A549 (cell line): ENCODE results near the gene TIMM9. TPM values are rescaled to one million over a fixed set of nuclear protein-coding genes. Genes with fewer than 3 reads are reported as not detected.

Experiments
- ATAC-seq, 2 experiments: fragments of 200-7000 bp in 1 of 2; fragments of >200 bp in 1 of 2; cut with Nextera tagmentation in 1 of 2; cut with Tn5 transposase in 1 of 2; 3 replicates each; pipeline versions ENCODE4 v1.8.0 to v1.9.1; 2018 to 2020; ENCODE audit warnings: mild to moderate bottlenecking in 1 of 2, moderate library complexity in 1 of 2
- CTCF ChIA-PET: fragments of 300-600 bp; sonication (Branson Sonifier 250); formaldehyde crosslinking; extraction: SDS; loops from one replicate; lab custom pipeline; 2021; ENCODE audit warnings: antibody characterized with exemption, inconsistent platforms; lab: Yijun Ruan, JAX
- POLR2A ChIA-PET: fragments of 350-600 bp; formaldehyde crosslinking; extraction: SDS; loops from one replicate; lab custom pipeline; 2021; ENCODE audit warnings: antibody characterized with exemption, inconsistent platforms; lab: Yijun Ruan, JAX
- DNase-seq, 2 experiments: peaks; one replicate each; pipeline versions ENCODE4 v3.0.0 to v3.0.0-alpha.2; 2011 to 2016; ENCODE audit warnings: low read depth in 1 of 2, low spot score in 1 of 2
- FAIRE-seq: peaks from 2 replicates; lab custom pipeline; 2011; peaks lifted over from hg19 to GRCh38; lab: Jason Lieb, UNC
- H3K27ac ChIP-seq, 2 experiments: fragments of >200 bp; sonication (Bioruptor Twin); formaldehyde crosslinking; 3 replicates each; pipeline ENCODE4 v1.5.1; 2016 to 2017
- H3K4me1 ChIP-seq: fragments of >200 bp; sonication (Bioruptor Twin); formaldehyde crosslinking; 3 replicates; pipeline ENCODE4 v1.6.1; 2016
- H3K4me2 ChIP-seq: fragments of >200 bp; sonication (Bioruptor Twin); formaldehyde crosslinking; 3 replicates; pipeline ENCODE4 v1.6.1; 2016
- H3K4me3 ChIP-seq: fragments of >200 bp; sonication (Bioruptor Twin); formaldehyde crosslinking; 3 replicates; pipeline ENCODE4 v1.5.1; 2016
- H3K9me3 ChIP-seq: fragments of >200 bp; sonication (Bioruptor Twin); formaldehyde crosslinking; 3 replicates; pipeline ENCODE4 v1.6.1; 2016
- CBX8 ChIP-seq: fragments of 200-600 bp; sonication (generic); IDR thresholded peaks from 2 replicates; pipeline ENCODE4 v1.6.1; 2016
- EHMT2 ChIP-seq: fragments of 200-600 bp; sonication (generic); IDR thresholded peaks from 2 replicates; pipeline ENCODE4 v1.6.1; 2016; ENCODE audit warnings: antibody characterized with exemption, low read depth, mild to moderate bottlenecking, moderate library complexity
- ELK1 ChIP-seq: fragments of 150-350 bp; IDR thresholded peaks from 2 replicates; pipeline ENCODE4 v1.6.1; 2014; ENCODE audit warnings: low read depth, mild to moderate bottlenecking, low read length
- ESRRA ChIP-seq: fragments of 150-350 bp; IDR thresholded peaks from 2 replicates; pipeline ENCODE4 v1.6.1; 2014; ENCODE audit warnings: mild to moderate bottlenecking, low read length, borderline replicate concordance
- FOSL2 ChIP-seq, 2 experiments: fragments of 450-650 bp in 1 of 2; fragments of >200 bp in 1 of 2; sonication (Bioruptor Twin) in 1 of 2; formaldehyde crosslinking; IDR thresholded peaks; 2 replicates each; pipeline versions ENCODE4 v1.5.0 to v1.6.1; 2016 to 2020; ENCODE audit warnings: mild to moderate bottlenecking in 1 of 2, moderate library complexity in 1 of 2
- HES2 ChIP-seq: fragments of >200 bp; sonication (Bioruptor Twin); formaldehyde crosslinking; IDR thresholded peaks from 2 replicates; pipeline ENCODE4 v1.6.1; 2016
- HEYL ChIP-seq: fragments of 250-450 bp; sonication (Bioruptor Pico); IDR thresholded peaks from 2 replicates; pipeline ENCODE4 v1.8.0; 2021; ENCODE audit warnings: mild to moderate bottlenecking, moderate library complexity
- JUN ChIP-seq, 2 experiments: fragments of >200 bp; sonication (Bioruptor Twin); formaldehyde crosslinking; IDR thresholded peaks; 2 replicates in 1 of 2; 3 replicates in 1 of 2; pipeline ENCODE4 v1.6.1; 2016 to 2017
- MAZ ChIP-seq: fragments of 150-350 bp; IDR thresholded peaks from 2 replicates; pipeline ENCODE4 v1.6.1; 2014; ENCODE audit warnings: antibody characterized with exemption, low read depth, low read length, borderline replicate concordance
- NFE2L2 ChIP-seq: fragments of 150-350 bp; conservative IDR thresholded peaks from 2 replicates; pipeline ENCODE4 v1.6.1; 2014; ENCODE audit warnings: low read length
- NPAS2 ChIP-seq: fragments of 250-450 bp; sonication (Bioruptor Pico); IDR thresholded peaks from 2 replicates; pipeline ENCODE4 v1.8.0; 2022; ENCODE audit warnings: mild to moderate bottlenecking, moderate library complexity, borderline replicate concordance
- NR3C1 ChIP-seq: fragments of >200 bp; sonication (Bioruptor Twin); formaldehyde crosslinking; IDR thresholded peaks from 3 replicates; pipeline ENCODE4 v1.6.1; 2017
- PHF8 ChIP-seq: fragments of 200-600 bp; sonication (generic); IDR thresholded peaks from 2 replicates; pipeline ENCODE4 v1.6.1; 2016; ENCODE audit warnings: low read depth, mild to moderate bottlenecking, antibody characterized with exemption, moderate library complexity, borderline replicate concordance
- POLR2A ChIP-seq: IDR thresholded peaks from 2 replicates; pipeline ENCODE4 v1.6.1; 2012; ENCODE audit warnings: mild to moderate bottlenecking, low read length
- RAD21 ChIP-seq, 2 experiments: fragments of >200 bp in 1 of 2; sonication (Bioruptor Twin) in 1 of 2; formaldehyde crosslinking in 1 of 2; IDR thresholded peaks in 1 of 2; conservative IDR thresholded peaks in 1 of 2; 2 replicates in 1 of 2; 3 replicates in 1 of 2; pipeline ENCODE4 v1.6.1; 2012 to 2018; ENCODE audit warnings: inconsistent platforms in 1 of 2
- RCOR1 ChIP-seq: fragments of 150-350 bp; IDR thresholded peaks from 2 replicates; pipeline ENCODE4 v1.6.1; 2014; ENCODE audit warnings: antibody characterized with exemption, low read length, low read depth
- SMC3 ChIP-seq: fragments of >200 bp; sonication (Bioruptor Twin); formaldehyde crosslinking; IDR thresholded peaks from 3 replicates; pipeline ENCODE4 v1.6.1; 2018; ENCODE audit warnings: inconsistent platforms
- TP53 ChIP-seq: fragments of 250-450 bp; sonication (Bioruptor Pico); IDR thresholded peaks from 2 replicates; pipeline ENCODE4 v1.5.0; 2021; ENCODE audit warnings: mild to moderate bottlenecking, moderate library complexity
- USF2 ChIP-seq: fragments of 450-650 bp; IDR thresholded peaks from 2 replicates; pipeline ENCODE4 v1.6.1; 2014; ENCODE audit warnings: antibody characterized with exemption
- ZC3H11A ChIP-seq: fragments of 450-650 bp; IDR thresholded peaks from 2 replicates; pipeline ENCODE4 v1.6.1; 2014; ENCODE audit warnings: antibody characterized with exemption, mild to moderate bottlenecking
- ZFP36 ChIP-seq: fragments of 450-650 bp; IDR thresholded peaks from 2 replicates; pipeline ENCODE4 v1.6.1; 2014; ENCODE audit warnings: borderline replicate concordance; ENCODE audit not compliant: partially characterized antibody
- ZNF302 ChIP-seq: fragments of 250-450 bp; sonication (Bioruptor Pico); IDR thresholded peaks from 2 replicates; pipeline ENCODE4 v1.9.0; 2021; ENCODE audit warnings: inconsistent platforms, mild to moderate bottlenecking, moderate library complexity
- WGBS: methylation state at CpG from one replicate; pipeline ENCODE4 v1.1.6; 2017; ENCODE audit errors: missing lambda C conversion rate; 5-methylcytosine and 5-hydroxymethylcytosine counted together
- polyA plus RNA-seq, 4 experiments: library from polyadenylated mRNA; depleted of rRNA in 3 of 4; stranded (reverse); fragments of >200 nt; fragmentation: RNase III in 1 of 4; extraction: RNeasy Plus Mini Kit Qiagen cat#74134 plus additional on column Dnase treatment in 1 of 4; gene quantifications; 2 replicates in 3 of 4; 3 replicates in 1 of 4; pipeline ENCODE4 v1.2.3, GENCODE V29; 2011 to 2017

TIMM9 gene
- polyA plus RNA-seq, 2 of the 4 experiments (the other 2 are of a cell fraction): 70.1 to 101 TPM

GRCh38 chr14:58465421-58465820 lies 38.1 kb upstream of the TIMM9 start:
- TF ChIP-seq TP53 (CRISPR knock-in tag): no peak
- TF ChIP-seq FOSL2 (IDR thresholded peaks at IDR 0.05): 0 out of 2 replicates have a peak, but pooled peaks have one; percentile 5
- TF ChIP-seq FOSL2 (CRISPR knock-in tag; IDR thresholded peaks at IDR 0.05): peak; percentile 64
- peak; percentile 73 for TF ChIP-seq USF2
- TF ChIP-seq EHMT2: no peak
- TF ChIP-seq HES2: no peak
- ChIA-PET POLR2A (no interaction called here), CTCF (interaction anchor here (0.7 kb wide), 1 partner anchor 10 kb away, joined by 3 read pairs; no protein-coding TSS in a partner anchor)
- DNase-seq: peak; percentile 13 to 43
- H3K4me3 ChIP-seq: no peak overlapping the region
- H3K4me1 ChIP-seq: peaks cover 20% of the 10 kb centered on the region
- ATAC-seq: peak; percentile 66 to 74; a peak in 3 of 6 replicates
- FAIRE-seq: no peak
- 20% methylated on average over 2 of the region's 2 CpGs for WGBS
- H3K4me2 ChIP-seq: peak overlapping the region; percentile 53
- H3K27ac ChIP-seq: peak overlapping the region; percentile 48 to 57; a peak in 4 of 6 replicates
- no peaks in the 10 kb centered on the region for H3K9me3 ChIP-seq

DNA sequence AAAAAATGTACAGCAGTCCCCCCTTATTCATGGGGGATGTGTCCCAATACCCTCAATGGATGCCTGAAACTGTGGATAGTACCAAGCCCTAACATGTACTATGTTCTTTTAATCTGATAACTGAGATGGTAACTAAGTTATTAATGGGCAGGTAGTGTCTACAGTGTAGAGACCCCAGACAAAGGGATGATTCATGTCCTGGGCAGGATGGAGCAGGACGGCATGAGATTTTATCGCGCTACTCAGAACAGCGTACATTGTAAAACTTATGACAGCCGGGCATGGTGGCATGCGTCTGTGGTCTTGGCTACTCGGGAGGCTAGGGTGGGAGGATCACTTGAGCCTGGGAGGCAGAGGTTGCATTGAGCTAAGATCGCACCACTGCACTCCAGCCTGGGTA lies 37.3 kb upstream of the TIMM9 start:
- no peak for DNase-seq
- no peak overlapping the region for H3K4me2 ChIP-seq
- no peak overlapping the region for H3K4me3 ChIP-seq
- WGBS: 93% methylated on average over 8 of the region's 8 CpGs
- no peak for FAIRE-seq
- ChIA-PET CTCF (interaction anchor here (0.7 kb wide), 1 partner anchor 9 kb away, joined by 3 read pairs; no protein-coding TSS in a partner anchor), POLR2A (no interaction called here)
- H3K27ac ChIP-seq: no peak overlapping the region
- TF ChIP-seq MAZ: no peak
- ATAC-seq: no peak
- H3K9me3 ChIP-seq: no peaks in the 10 kb centered on the region
- peaks cover 20% of the 10 kb centered on the region for H3K4me1 ChIP-seq

GRCh38 chr14:58463147-58463546 lies 35.8 kb upstream of the TIMM9 start:
- H3K9me3 ChIP-seq: no peaks in the 10 kb centered on the region
- ChIA-PET CTCF (interaction anchor here (1.1 to 1.2 kb wide), 2 partner anchors 11 to 38 kb away, joined by 3 read pairs; no protein-coding TSS in a partner anchor), POLR2A (interaction anchor here (1.1 kb wide), 1 partner anchor 36 kb away, joined by 3 read pairs; the partner anchor contains the start of genes KIAA0586 and TIMM9)
- H3K27ac ChIP-seq: no peak overlapping the region
- H3K4me1 ChIP-seq: peaks cover 20% of the 10 kb centered on the region
- FAIRE-seq (no peak), DNase-seq (no peak), ATAC-seq (no peak)
- TF ChIP-seq JUN (IDR thresholded peaks at IDR 0.05): no peak
- no peak for TF ChIP-seq FOSL2 (IDR thresholded peaks at IDR 0.05)
- no peak for TF ChIP-seq FOSL2 (CRISPR knock-in tag; IDR thresholded peaks at IDR 0.05)
- no peak for TF ChIP-seq ZC3H11A
- no peak for TF ChIP-seq NPAS2 (CRISPR knock-in tag)
- TF ChIP-seq HEYL (CRISPR knock-in tag): no peak
- TF ChIP-seq POLR2A: no peak
- TF ChIP-seq RCOR1: no peak
- no peak for TF ChIP-seq ELK1
- H3K4me2 ChIP-seq: no peak overlapping the region
- no peak overlapping the region for H3K4me3 ChIP-seq
- 100% methylated on average over 2 of the region's 2 CpGs for WGBS

DNA sequence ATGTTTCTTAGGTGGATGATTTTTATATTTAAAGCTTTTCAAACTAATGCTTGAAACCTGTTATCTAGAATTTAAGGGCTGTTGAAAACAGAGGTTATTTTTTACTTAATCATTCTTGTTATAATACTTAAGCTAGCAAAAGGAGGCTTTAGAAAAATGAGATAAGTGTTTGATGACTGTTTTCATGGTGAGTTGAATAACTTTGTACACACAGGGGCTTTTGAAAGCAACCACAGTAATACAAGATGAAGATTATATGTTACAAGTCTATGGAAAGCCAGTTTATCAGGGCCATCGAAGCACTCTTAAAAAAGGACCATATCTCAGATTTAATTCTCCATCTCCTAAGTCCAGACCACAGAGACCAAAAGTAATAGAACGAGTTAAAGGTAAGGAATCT lies 33.4 kb upstream of the TIMM9 start:
- POLR2A ChIA-PET: no interaction called here
- FAIRE-seq: no peak
- H3K27ac ChIP-seq: no peak overlapping the region
- ATAC-seq: no peak
- TF ChIP-seq EHMT2 (no peak), CBX8 (no peak), ZNF302 (CRISPR knock-in tag) (no peak), NR3C1 (no peak), ESRRA (no peak), PHF8 (no peak), RAD21 (conservative IDR thresholded peaks at IDR 0.05 in 1 of 2, IDR thresholded peaks at IDR 0.05 in 1 of 2) (no peak), ZFP36 (no peak), SMC3 (no peak), NFE2L2 (no peak)
- no peak for DNase-seq
- no peak overlapping the region for H3K4me3 ChIP-seq
- WGBS: 79% methylated on average over 2 of the region's 2 CpGs
- peaks cover 22% of the 10 kb centered on the region for H3K4me1 ChIP-seq
- no peak overlapping the region for H3K4me2 ChIP-seq
- H3K9me3 ChIP-seq: no peaks in the 10 kb centered on the region
- CTCF ChIA-PET: no interaction called here
